Activated CD8-positive, alpha-beta T cell treated with anti-CD3 and anti-CD28 coated beads for 36 hours (primary cell): ENCODE results near the gene KLHDC3. TPM values are rescaled to one million over a fixed set of nuclear protein-coding genes. Genes with fewer than 3 reads are reported as not detected.
"Not testable (repeated sequence)": the region's sequence is repeated elsewhere in the genome, so short reads cannot be mapped to it uniquely, and the experiment has no call there.

Experiments used
- ATAC-seq: fragments of 200-7000 bp; cut with Tn5 transposase; one replicate; pipeline ENCODE4 v1.10.0; 2021; ENCODE audit warnings: mild to moderate bottlenecking, moderate library complexity
- CTCF ChIA-PET: fragments of 350-600 bp; sonication (Branson Sonifier 250); formaldehyde crosslinking; loops from one replicate; lab custom pipeline; 2021; ENCODE audit warnings: antibody characterized with exemption; lab: Charles Lee
- POLR2A ChIA-PET: fragments of 350-600 bp; sonication (Branson Sonifier 250); formaldehyde crosslinking; loops from one replicate; lab custom pipeline; 2021; ENCODE audit warnings: antibody characterized with exemption; lab: Charles Lee
- DNase-seq: peaks from one replicate; pipeline ENCODE4 v3.0.0-alpha.2; 2020
- H3K27ac Mint-ChIP-seq: one replicate; pipeline ENCODE4 v1.8.0; 2021; ENCODE audit warnings: mild to moderate bottlenecking, mixed read lengths
- H3K27me3 Mint-ChIP-seq: one replicate; pipeline ENCODE4 v1.8.0; 2021; ENCODE audit warnings: mixed read lengths
- H3K36me3 Mint-ChIP-seq: one replicate; pipeline ENCODE4 v1.8.0; 2021; ENCODE audit warnings: low read depth, mixed read lengths
- H3K4me1 Mint-ChIP-seq: one replicate; pipeline ENCODE4 v1.8.0; 2021; ENCODE audit warnings: low read depth, mixed read lengths
- H3K4me3 Mint-ChIP-seq: one replicate; pipeline ENCODE4 v1.8.0; 2021; ENCODE audit warnings: mild to moderate bottlenecking, moderate library complexity, mixed read lengths
- H3K9me3 Mint-ChIP-seq: one replicate; pipeline ENCODE4 v1.8.0; 2021; ENCODE audit warnings: mixed read lengths
- intact Hi-C: fragments of 100-400 bp; cut with micrococcal nuclease; formaldehyde crosslinking; loops from one replicate; pipeline ENCODE4 v1.10.0; 2022
- total RNA-seq, 2 experiments: library from RNA; stranded (reverse); gene quantifications; one replicate each; pipeline ENCODE4 v1.2.3, GENCODE V29; 2021
- TF ChIP-seq, protein P1 (sequence below): fragments of 200-600 bp; IDR thresholded peaks from one replicate; pipeline ENCODE4 v1.8.0; 2022; ENCODE audit warnings: antibody characterized with exemption, mild to moderate bottlenecking

KLHDC3 gene
- total RNA-seq, 2 experiments from 2014 or later: 58.6 to 64.0 TPM

DNA sequence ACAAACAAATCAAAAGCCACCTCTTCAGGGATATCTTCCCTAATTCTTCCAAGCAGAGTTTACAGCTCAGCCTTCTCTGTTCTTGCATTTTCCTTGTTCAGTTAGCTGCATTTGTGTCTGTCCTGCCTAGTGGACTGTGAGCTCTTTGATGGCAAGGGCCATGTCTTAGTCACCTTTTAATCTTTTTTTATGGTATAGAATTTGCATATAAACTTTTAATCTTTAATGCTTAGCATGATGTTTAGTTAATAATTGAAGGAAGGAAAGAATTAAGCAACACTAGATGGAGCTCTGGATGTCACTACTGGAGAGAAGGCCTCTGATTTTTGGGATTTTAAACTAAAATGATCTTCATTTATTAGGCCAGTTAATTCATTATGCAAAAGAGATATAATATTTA lies 17.5 kb upstream of the KLHDC3 start:
- TF ChIP-seq, protein P1, sequence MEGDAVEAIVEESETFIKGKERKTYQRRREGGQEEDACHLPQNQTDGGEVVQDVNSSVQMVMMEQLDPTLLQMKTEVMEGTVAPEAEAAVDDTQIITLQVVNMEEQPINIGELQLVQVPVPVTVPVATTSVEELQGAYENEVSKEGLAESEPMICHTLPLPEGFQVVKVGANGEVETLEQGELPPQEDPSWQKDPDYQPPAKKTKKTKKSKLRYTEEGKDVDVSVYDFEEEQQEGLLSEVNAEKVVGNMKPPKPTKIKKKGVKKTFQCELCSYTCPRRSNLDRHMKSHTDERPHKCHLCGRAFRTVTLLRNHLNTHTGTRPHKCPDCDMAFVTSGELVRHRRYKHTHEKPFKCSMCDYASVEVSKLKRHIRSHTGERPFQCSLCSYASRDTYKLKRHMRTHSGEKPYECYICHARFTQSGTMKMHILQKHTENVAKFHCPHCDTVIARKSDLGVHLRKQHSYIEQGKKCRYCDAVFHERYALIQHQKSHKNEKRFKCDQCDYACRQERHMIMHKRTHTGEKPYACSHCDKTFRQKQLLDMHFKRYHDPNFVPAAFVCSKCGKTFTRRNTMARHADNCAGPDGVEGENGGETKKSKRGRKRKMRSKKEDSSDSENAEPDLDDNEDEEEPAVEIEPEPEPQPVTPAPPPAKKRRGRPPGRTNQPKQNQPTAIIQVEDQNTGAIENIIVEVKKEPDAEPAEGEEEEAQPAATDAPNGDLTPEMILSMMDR: no peak
- CTCF ChIA-PET: interaction anchor here (0.6 to 1.5 kb wide), 5 partner anchors 13 to 147 kb away, joined by 3 to 7 read pairs (median 3); partner anchors contain the start of genes GNMT and RRP36
- ATAC-seq (no peak), DNase-seq (no peak)
- H3K27ac Mint-ChIP-seq: no peak overlapping the region
- intact Hi-C loops: no loop called here
- H3K27me3 Mint-ChIP-seq: no peaks in the 10 kb centered on the region
- POLR2A ChIA-PET: interaction anchor here (0.6 to 1.7 kb wide), 3 partner anchors 18 to 106 kb away, joined by 3 to 6 read pairs (median 3); partner anchors contain the start of gene PEX6
- H3K9me3 Mint-ChIP-seq: no peaks in the 10 kb centered on the region
- H3K4me3 Mint-ChIP-seq: no peak overlapping the region
- no peaks in the 10 kb centered on the region for H3K4me1 Mint-ChIP-seq
- H3K36me3 Mint-ChIP-seq: peaks cover 4% of the 10 kb centered on the region

GRCh38 chr6:42998205-42998604 lies 15.8 kb upstream of the KLHDC3 start:
- intact Hi-C loops, H3K9me3 Mint-ChIP-seq, H3K36me3 Mint-ChIP-seq, H3K4me3 Mint-ChIP-seq, H3K4me1 Mint-ChIP-seq, DNase-seq, ATAC-seq, H3K27ac Mint-ChIP-seq, H3K27me3 Mint-ChIP-seq: not testable (repeated sequence)
- ChIA-PET CTCF (interaction anchor here (1.0 kb wide), 1 partner anchor 146 kb away, joined by 4 read pairs; no protein-coding TSS in a partner anchor), POLR2A (interaction anchor here (0.7 to 2.3 kb wide), 4 partner anchors 10 to 205 kb away, joined by 3 to 11 read pairs (median 4); partner anchors contain the start of gene MEA1)

DNA sequence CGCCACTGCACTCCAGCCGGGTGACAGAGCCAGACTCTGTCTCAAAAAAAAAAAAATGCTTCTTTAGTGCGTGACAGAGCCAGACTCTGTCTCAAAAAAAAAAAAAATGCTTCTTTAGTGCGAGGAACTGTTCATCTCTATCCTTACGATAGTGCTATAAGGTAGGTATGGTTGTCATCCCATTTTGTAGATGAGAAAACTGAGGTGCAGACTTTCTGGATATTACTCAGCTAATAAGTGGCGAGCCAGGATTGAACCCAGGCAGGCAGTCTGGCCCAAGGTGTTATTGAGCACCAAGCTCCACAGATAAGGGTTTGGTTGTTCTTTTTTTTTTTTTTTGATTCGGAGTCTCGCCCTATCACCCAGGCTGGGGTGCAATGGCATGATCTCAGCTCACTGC lies 12.2 kb upstream of the KLHDC3 start:
- Mint-ChIP-seq H3K27ac (no peak overlapping the region), H3K36me3 (peaks cover 5% of the 10 kb centered on the region), H3K9me3 (no peaks in the 10 kb centered on the region), H3K4me3 (no peak overlapping the region), H3K4me1 (no peaks in the 10 kb centered on the region), H3K27me3 (no peaks in the 10 kb centered on the region)
- DNase-seq (no peak), ATAC-seq (no peak)
- ChIA-PET POLR2A (interaction anchor here (1.3 kb wide), 1 partner anchor 14 kb away, joined by 5 read pairs; no protein-coding TSS in a partner anchor), CTCF (interaction anchor here (0.6 kb wide), 1 partner anchor 11 kb away, joined by 3 read pairs; no protein-coding TSS in a partner anchor)
- TF ChIP-seq, protein P1: no peak
- intact Hi-C loops: no loop called here

- Mint-ChIP-seq H3K36me3 (peaks cover 11% of the 10 kb centered on the region), H3K9me3 (no peaks in the 10 kb centered on the region), H3K27me3 (no peaks in the 10 kb centered on the region), H3K4me1 (peaks cover 2% of the 10 kb centered on the region), H3K4me3 (no peak overlapping the region), H3K27ac (no peak overlapping the region)
- TF ChIP-seq, protein P1: no peak
- intact Hi-C loops: no loop called here
- ChIA-PET POLR2A (interaction anchor here (1.1 kb wide), 1 partner anchor 76 kb away, joined by 3 read pairs; the partner anchor contains the start of gene CNPY3), CTCF (interaction anchor here (0.9 to 1.5 kb wide), 5 partner anchors 18 to 138 kb away, joined by 3 to 5 read pairs (median 3); no protein-coding TSS in a partner anchor)
- ATAC-seq: no peak
- DNase-seq: no peak
These were observed 8.2 kb upstream of the KLHDC3 start for GRCh38 chr6:43005844-43006243.

GRCh38 chr6:43006251-43006650 lies 7.8 kb upstream of the KLHDC3 start:
- intact Hi-C loops: no loop called here
- ChIA-PET POLR2A (interaction anchor here (1.1 kb wide), 1 partner anchor 77 kb away, joined by 3 read pairs; the partner anchor contains the start of gene CNPY3), CTCF (interaction anchor here (1.2 to 1.5 kb wide), 3 partner anchors 11 to 137 kb away, joined by 3 to 5 read pairs (median 3); no protein-coding TSS in a partner anchor)
- no peak overlapping the region for H3K4me3 Mint-ChIP-seq
- H3K36me3 Mint-ChIP-seq: peaks cover 11% of the 10 kb centered on the region
- no peak overlapping the region for H3K27ac Mint-ChIP-seq
- no peaks in the 10 kb centered on the region for H3K27me3 Mint-ChIP-seq
- ATAC-seq (no peak), DNase-seq (no peak)
- TF ChIP-seq, protein P1: no peak
- peaks cover 2% of the 10 kb centered on the region for H3K4me1 Mint-ChIP-seq
- H3K9me3 Mint-ChIP-seq: no peaks in the 10 kb centered on the region
